K562 (cell line): ENCODE measurements around the gene LGALS8. TPM values are rescaled to one million over a fixed set of nuclear protein-coding genes. Genes with fewer than 3 reads are reported as not detected.

Experiments
- AFF4 ChIP-seq: sonication (generic); formaldehyde crosslinking; IDR thresholded peaks from 2 replicates; pipeline ENCODE4 v1.8.0; 2023; ENCODE audit warnings: mild to moderate bottlenecking, missing genetic modification reagents
- ARNT ChIP-seq, 2 experiments: fragments of 450-650 bp; IDR thresholded peaks; 2 replicates each; pipeline ENCODE4 v1.6.1; 2016; ENCODE audit warnings: mild to moderate bottlenecking in 1 of 2
- BRF1 ChIP-seq: IDR thresholded peaks from 3 replicates; pipeline ENCODE4 v1.6.1; 2011; ENCODE audit warnings: borderline replicate concordance, mild to moderate bottlenecking; ENCODE audit not compliant: insufficient read length; ENCODE audit errors: extremely low read depth
- CBX8 ChIP-seq: fragments of 200-600 bp; sonication (generic); IDR thresholded peaks from 2 replicates; pipeline ENCODE4 v1.6.1; 2012; ENCODE audit warnings: borderline replicate concordance, mixed run types, low read depth, mild to moderate bottlenecking, moderate library complexity, mixed read lengths, low read length, control low read depth, inconsistent platforms; ENCODE audit not compliant: poor library complexity, severe bottlenecking; ENCODE audit errors: extremely low read depth
- FOSL1 ChIP-seq: fragments of 200-800 bp; sonication (Bioruptor generic); conservative IDR thresholded peaks from 2 replicates; pipeline ENCODE4 v1.6.1; 2016; ENCODE audit warnings: missing genetic modification characterization, missing compliant biosample characterization
- KLF10 ChIP-seq: fragments of 250-450 bp; sonication (Bioruptor Pico); IDR thresholded peaks from 2 replicates; pipeline ENCODE4 v1.6.1; 2021; ENCODE audit warnings: matching md5 sums
- KLF6 ChIP-seq: fragments of 250-450 bp; sonication (Bioruptor Pico); IDR thresholded peaks from 2 replicates; pipeline ENCODE4 v1.4.0; 2020; ENCODE audit warnings: mild to moderate bottlenecking, moderate library complexity, borderline replicate concordance
- NFRKB ChIP-seq: fragments of 450-650 bp; IDR thresholded peaks from 2 replicates; pipeline ENCODE4 v1.6.1; 2016; ENCODE audit warnings: low read depth
- PTTG1 ChIP-seq: fragments of 450-650 bp; IDR thresholded peaks from 2 replicates; pipeline ENCODE4 v1.6.1; 2016; ENCODE audit warnings: low read depth, mild to moderate bottlenecking, missing genetic modification characterization, missing compliant biosample characterization
- SMARCE1 ChIP-seq: fragments of 450-650 bp; IDR thresholded peaks from 2 replicates; pipeline ENCODE4 v1.7.1; 2016; ENCODE audit warnings: mild to moderate bottlenecking
- UBTF ChIP-seq, 2 experiments: IDR thresholded peaks; 2 replicates each; pipeline ENCODE4 v1.6.1; 2012; ENCODE audit warnings: improper control_type of control experiment in 2 of 2, low read depth in 2 of 2, low read length in 2 of 2, borderline replicate concordance in 1 of 2
- ZBTB12 ChIP-seq: fragments of 250-450 bp; sonication (Bioruptor Pico); IDR thresholded peaks from 2 replicates; pipeline ENCODE4 v1.4.0; 2020
- ZNF23 ChIP-seq: fragments of 250-450 bp; sonication (Bioruptor Pico); IDR thresholded peaks from 2 replicates; pipeline ENCODE4 v1.4.0; 2020; ENCODE audit warnings: mild to moderate bottlenecking
- ZNF384 ChIP-seq: IDR thresholded peaks from 2 replicates; pipeline ENCODE4 v1.6.1; 2012; ENCODE audit warnings: low read depth, low read length, improper control_type of control experiment
- ZNF644 ChIP-seq: fragments of 200-800 bp; sonication (Bioruptor generic); IDR thresholded peaks from 2 replicates; pipeline ENCODE4 v1.6.1; 2016; ENCODE audit warnings: low read depth, missing genetic modification characterization, missing compliant biosample characterization
- polyA plus RNA-seq, 8 experiments: library from polyadenylated mRNA; depleted of rRNA in 4 of 8; stranded (reverse) in 5 of 8; unstranded in 3 of 8; fragments of >200 nt; fragmentation: Nextera tagmentation in 2 of 8; fragmentation: Illumina TruSeq in 1 of 8; extraction: Ambion mirVana in 2 of 8; extraction: Trizol in 1 of 8; gene quantifications; 2 replicates each; pipeline versions ENCODE4 v1.2.1 to v1.2.3, GENCODE V29; 2011 to 2014; ENCODE audit warnings: inconsistent platforms in 1 of 8, missing spikeins in 1 of 8
- total RNA-seq, 7 experiments: library from RNA; depleted of rRNA in 6 of 7; stranded (reverse); fragments of >200 nt in 6 of 7; fragmentation: Illumina TruSeq in 2 of 7; extraction: Trizol in 2 of 7; gene quantifications; 2 replicates each; pipeline versions ENCODE4 v1.2.1 to v1.2.3, GENCODE V29; 2011 to 2021; ENCODE audit warnings: low replicate concordance in 1 of 7
- TF ChIP-seq, protein P1 (sequence below): fragments of 250-450 bp; sonication (Bioruptor Pico); IDR thresholded peaks from 2 replicates; pipeline ENCODE4 v1.5.0; 2022; ENCODE audit warnings: mild to moderate bottlenecking

Gene LGALS8
- total and polyA plus RNA-seq, 9 of the 15 experiments (the other 6 are each of a cell fraction or from before 2014, with no cell fraction given) = 57.4 to 87.7 (median 70.3) TPM

DNA sequence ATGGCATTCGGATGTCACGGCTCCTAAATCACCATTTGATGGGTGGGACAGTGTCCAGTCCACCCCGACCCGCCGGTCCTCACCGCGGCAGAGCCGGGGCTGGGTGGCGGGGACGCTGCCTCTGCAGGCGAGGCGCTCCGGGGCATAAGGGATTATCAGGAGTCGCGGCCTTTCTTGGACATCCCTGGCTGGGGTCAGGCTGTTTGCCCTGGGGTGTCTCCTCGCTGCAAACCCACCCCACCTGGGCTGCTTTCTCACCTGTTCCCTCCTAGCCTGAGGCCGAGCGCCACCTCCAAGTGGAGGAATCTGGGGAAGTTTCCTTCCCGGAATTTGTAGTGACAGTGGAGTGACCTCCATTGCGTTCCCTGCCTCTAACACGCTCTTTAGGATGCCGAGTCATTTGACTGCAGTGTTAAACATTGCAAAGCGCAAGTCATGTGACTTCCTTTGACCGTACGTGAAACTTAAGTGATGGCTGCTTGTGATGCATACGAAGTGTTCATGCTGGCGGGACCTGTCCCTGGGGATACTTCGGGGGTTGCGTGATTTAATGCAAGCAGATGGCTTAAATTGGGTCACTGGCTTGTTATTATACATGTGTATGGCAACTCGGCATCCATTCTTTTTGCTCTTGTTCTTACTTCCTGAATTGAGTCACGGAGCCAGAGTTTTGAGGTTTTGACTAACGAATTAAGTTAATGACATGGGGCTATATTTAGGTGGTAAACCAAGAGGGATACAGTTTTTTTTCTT lies 536 bp downstream of the LGALS8 start (continued):
- TF ChIP-seq AFF4 = peak; percentile 23; the same call in 1 of the 2 replicates
- TF ChIP-seq KLF10 = no peak
- no peak for TF ChIP-seq FOSL1 (tag)
- no peak for TF ChIP-seq BRF1
- TF ChIP-seq ZNF384 = no peak
- TF ChIP-seq, protein P1, sequence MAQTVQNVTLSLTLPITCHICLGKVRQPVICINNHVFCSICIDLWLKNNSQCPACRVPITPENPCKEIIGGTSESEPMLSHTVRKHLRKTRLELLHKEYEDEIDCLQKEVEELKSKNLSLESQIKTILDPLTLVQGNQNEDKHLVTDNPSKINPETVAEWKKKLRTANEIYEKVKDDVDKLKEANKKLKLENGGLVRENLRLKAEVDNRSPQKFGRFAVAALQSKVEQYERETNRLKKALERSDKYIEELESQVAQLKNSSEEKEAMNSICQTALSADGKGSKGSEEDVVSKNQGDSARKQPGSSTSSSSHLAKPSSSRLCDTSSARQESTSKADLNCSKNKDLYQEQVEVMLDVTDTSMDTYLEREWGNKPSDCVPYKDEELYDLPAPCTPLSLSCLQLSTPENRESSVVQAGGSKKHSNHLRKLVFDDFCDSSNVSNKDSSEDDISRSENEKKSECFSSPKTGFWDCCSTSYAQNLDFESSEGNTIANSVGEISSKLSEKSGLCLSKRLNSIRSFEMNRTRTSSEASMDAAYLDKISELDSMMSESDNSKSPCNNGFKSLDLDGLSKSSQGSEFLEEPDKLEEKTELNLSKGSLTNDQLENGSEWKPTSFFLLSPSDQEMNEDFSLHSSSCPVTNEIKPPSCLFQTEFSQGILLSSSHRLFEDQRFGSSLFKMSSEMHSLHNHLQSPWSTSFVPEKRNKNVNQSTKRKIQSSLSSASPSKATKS (CRISPR knock-in tag) = no peak
- TF ChIP-seq UBTF (IDR thresholded peaks at IDR 0.05; ENCODE audit: borderline replicate concordance in 1 of 2, low read depth in 2 of 2, low read length in 2 of 2) = peak in 1 of 2 experiments; percentile 41; a peak in 1 of 4 replicates
- TF ChIP-seq NFRKB = peak; percentile 90
- TF ChIP-seq SMARCE1 = peak; percentile 41; the same call in 1 of the 2 replicates
- no peak for TF ChIP-seq CBX8
- TF ChIP-seq ZNF23 (CRISPR knock-in tag) = peak; percentile 58; the same call in 1 of the 2 replicates
- peak; percentile 70 to 86; a peak in 3 of 4 replicates for TF ChIP-seq ARNT (IDR thresholded peaks at IDR 0.05)
- 0 out of 2 replicates have a peak, but pooled peaks have one; percentile 36 for TF ChIP-seq ZBTB12
- peak; percentile 65; the same call in 1 of the 2 replicates for TF ChIP-seq KLF6 (CRISPR knock-in tag)
- no peak for TF ChIP-seq ZNF644 (tag)
- TF ChIP-seq PTTG1 (tag) = no peak
